Measurements from ENCODE around the gene SCN1B.
"Not testable (repeated sequence)": the region's sequence is repeated elsewhere in the genome, so short reads cannot be mapped to it uniquely, and the experiment has no call there.

Gene SCN1B

GRCh38 chr19:35015270-35015953 lies 14.9 kb upstream of the SCN1B start:
- no peak for DNase-seq (ENCODE audit: insufficient read length, low spot score)
- FAIRE-seq: no peak

GRCh38 chr19:35015954-35016351 lies 14.3 kb upstream of the SCN1B start:
- FAIRE-seq: no peak

GRCh38 chr19:35017507-35017906 lies 12.8 kb upstream of the SCN1B start:
- DNase-seq (ENCODE audit: insufficient read length, low spot score): no peak
- FAIRE-seq: no peak

More at GRCh38 chr19:35015954-35016351, 14.3 kb upstream of the SCN1B start:
- DNase-seq (ENCODE audit: insufficient read length, low spot score): no peak

- no peak for FAIRE-seq
- no peak for DNase-seq (ENCODE audit: insufficient read length, low spot score)
These were observed 11.9 kb upstream of the SCN1B start for GRCh38 chr19:35018379-35018778.

- FAIRE-seq (no peak), DNase-seq (ENCODE audit: insufficient read length, low spot score) (no peak)
These were observed 11.1 kb upstream of the SCN1B start for GRCh38 chr19:35019144-35019543.

- FAIRE-seq (no peak), DNase-seq (ENCODE audit: insufficient read length, low spot score) (no peak)
These were observed 9.3 kb upstream of the SCN1B start for GRCh38 chr19:35021016-35021415.

- no peak for FAIRE-seq
- no peak for DNase-seq (ENCODE audit: insufficient read length, low spot score)
These were observed 8.7 kb upstream of the SCN1B start for GRCh38 chr19:35021596-35021995.

- FAIRE-seq: no peak
- no peak for DNase-seq (ENCODE audit: insufficient read length, low spot score)
These were observed 7.8 kb upstream of the SCN1B start for GRCh38 chr19:35022460-35022859.

GRCh38 chr19:35023428-35023827 lies 6.8 kb upstream of the SCN1B start:
- FAIRE-seq (no peak), DNase-seq (ENCODE audit: insufficient read length, low spot score) (no peak)

- no peak for FAIRE-seq
- DNase-seq (ENCODE audit: insufficient read length, low spot score): no peak
These were observed 6.2 kb upstream of the SCN1B start for GRCh38 chr19:35024095-35024494.

- DNase-seq (ENCODE audit: insufficient read length, low spot score) (no peak), FAIRE-seq (no peak)
These were observed 4.3 kb upstream of the SCN1B start for GRCh38 chr19:35025969-35026368.

- FAIRE-seq: no peak
- no peak for DNase-seq (ENCODE audit: insufficient read length, low spot score)
These were observed 3.9 kb upstream of the SCN1B start for GRCh38 chr19:35026418-35026817.

- no peak for FAIRE-seq
- no peak for DNase-seq (ENCODE audit: insufficient read length, low spot score)
These were observed 3.3 kb upstream of the SCN1B start for GRCh38 chr19:35027009-35027408.

- FAIRE-seq (no peak), DNase-seq (ENCODE audit: insufficient read length, low spot score) (no peak)
These were observed 2.2 kb upstream of the SCN1B start for GRCh38 chr19:35027851-35028599.

- FAIRE-seq; DNase-seq (ENCODE audit: insufficient read length, low spot score): not testable (repeated sequence)
These were observed 1.7 kb upstream of the SCN1B start for GRCh38 chr19:35028600-35028885.

GRCh38 chr19:35029275-35029736 lies 964 bp upstream of the SCN1B start:
- DNase-seq (ENCODE audit: insufficient read length, low spot score); FAIRE-seq: not testable (repeated sequence)

GRCh38 chr19:35029737-35030256 lies 473 bp upstream of the SCN1B start:
- FAIRE-seq: no peak
- DNase-seq (ENCODE audit: insufficient read length, low spot score): no peak

- FAIRE-seq: no peak
These were observed 1.0 kb downstream of the SCN1B start for GRCh38 chr19:35031072-35031881.

GRCh38 chr19:35032356-35032865 lies 2.1 kb downstream of the SCN1B start:
- DNase-seq (ENCODE audit: insufficient read length, low spot score) (no peak), FAIRE-seq (no peak)

More at GRCh38 chr19:35031072-35031881, 1.0 kb downstream of the SCN1B start:
- no peak for DNase-seq (ENCODE audit: insufficient read length, low spot score)

- FAIRE-seq: no peak
- DNase-seq (ENCODE audit: insufficient read length, low spot score): no peak
These were observed 3.1 kb downstream of the SCN1B start for GRCh38 chr19:35033067-35034004.
